Prostate gland (tissue), 2 donors: Measurements from ENCODE around the gene SLC22A4. TPM values are rescaled to one million over a fixed set of nuclear protein-coding genes. Genes with fewer than 3 reads are reported as not detected.

Experiments used
- DNase-seq: peaks from one replicate; pipeline ENCODE4 v3.0.0-alpha.2; 2019; ENCODE audit warnings: low spot score
- H3K27ac ChIP-seq, 2 donors: fragments of 200-600 bp; sonication (generic); 2 replicates each; pipeline ENCODE4 v1.5.1; 2017 to 2019
- H3K27me3 ChIP-seq: fragments of 200-600 bp; sonication (generic); replicated peaks from 2 replicates; pipeline ENCODE4 v1.5.1; 2019; ENCODE audit not compliant: insufficient read depth
- H3K36me3 ChIP-seq, 2 donors: fragments of 200-600 bp; sonication (generic); 1 replicate in 1 of 2; 2 replicates in 1 of 2; pipeline versions ENCODE4 v1.5.1 to v1.8.1; 2017 to 2019
- H3K4me1 ChIP-seq: fragments of 200-600 bp; sonication (generic); replicated peaks from 2 replicates; pipeline ENCODE4 v1.5.1; 2019
- H3K4me3 ChIP-seq, 2 donors: fragments of 200-600 bp; sonication (generic); 2 replicates each; pipeline ENCODE4 v1.5.1; 2017 to 2019
- H3K9me3 ChIP-seq: fragments of 200-600 bp; sonication (generic); 2 replicates; pipeline ENCODE4 v1.5.1; 2017
- CTCF ChIP-seq, 4 experiments: fragments of 200-600 bp in 2 of 4; fragments of 450-650 bp in 2 of 4; sonication (generic) in 2 of 4; IDR thresholded peaks; 1 replicate in 3 of 4; 2 replicates in 1 of 4; pipeline ENCODE4 v1.5.1; 2016 to 2019; ENCODE audit warnings: antibody characterized with exemption in 4 of 4, mild to moderate bottlenecking in 2 of 4, moderate library complexity in 2 of 4
- POLR2A ChIP-seq: fragments of 450-650 bp; IDR thresholded peaks from one replicate; pipeline ENCODE4 v1.6.1; 2016; ENCODE audit warnings: antibody characterized with exemption, mild to moderate bottlenecking
- POLR2AphosphoS5 ChIP-seq: sonication (generic); formaldehyde crosslinking; IDR thresholded peaks from one replicate; pipeline ENCODE4 v1.6.1; 2017; ENCODE audit warnings: antibody characterized with exemption
- WGBS: methylation state at CpG from one replicate; pipeline ENCODE4 v1.1.5; 2018; 5-methylcytosine and 5-hydroxymethylcytosine counted together
- intact Hi-C: fragments of 100-400 bp; cut with DNase I; formaldehyde crosslinking; loops from one replicate; pipeline ENCODE4 v1.14.2; 2022
- total RNA-seq, 2 donors: library from RNA; depleted of rRNA; stranded (reverse); fragments of >200 nt; gene quantifications; one replicate each; pipeline ENCODE4 v1.1.0, GENCODE V29; 2016

SLC22A4 gene
- total RNA-seq, 2 donors from 2014 or later: 5.5 to 8.2 TPM

- intact Hi-C loops: no loop called here
- Histone ChIP-seq H3K9me3 (no peaks in the 10 kb centered on the region), H3K4me1 (no peaks in the 10 kb centered on the region), H3K36me3 (no peaks in the 10 kb centered on the region), H3K27me3 (no peaks in the 10 kb centered on the region), H3K4me3 (no peak overlapping the region), H3K27ac (no peak overlapping the region)
- TF ChIP-seq CTCF (IDR thresholded peaks at IDR 0.05) (no peak), POLR2AphosphoS5 (no peak), POLR2A (no peak)
- WGBS: 89% methylated on average over 5 of the region's 5 CpGs
- no peak for DNase-seq
These were observed 18.6 kb upstream of the SLC22A4 start for GRCh38 chr5:132275367-132276220.

- Histone ChIP-seq H3K4me1 (no peaks in the 10 kb centered on the region), H3K4me3 (no peak overlapping the region), H3K36me3 (no peaks in the 10 kb centered on the region), H3K27me3 (no peaks in the 10 kb centered on the region), H3K9me3 (no peaks in the 10 kb centered on the region), H3K27ac (no peak overlapping the region)
- intact Hi-C loops: no loop called here
- 56% methylated on average over 6 of the region's 6 CpGs for WGBS
- TF ChIP-seq POLR2A: no peak
- DNase-seq: no peak
These were observed 16.9 kb upstream of the SLC22A4 start for GRCh38 chr5:132277256-132277655.

- Histone ChIP-seq H3K4me1 (no peaks in the 10 kb centered on the region), H3K36me3 (no peaks in the 10 kb centered on the region), H3K27ac (no peak overlapping the region), H3K4me3 (no peak overlapping the region), H3K9me3 (no peaks in the 10 kb centered on the region), H3K27me3 (no peaks in the 10 kb centered on the region)
- no peak for DNase-seq
- TF ChIP-seq CTCF (IDR thresholded peaks at IDR 0.05) (no peak), POLR2AphosphoS5 (no peak), POLR2A (no peak)
- WGBS: 73% methylated on average over 6 of the region's 6 CpGs
- intact Hi-C loops: no loop called here
These were observed 16.0 kb upstream of the SLC22A4 start for GRCh38 chr5:132277971-132278853.

- Histone ChIP-seq H3K4me1 (no peaks in the 10 kb centered on the region), H3K27ac (no peak overlapping the region), H3K36me3 (no peaks in the 10 kb centered on the region), H3K4me3 (no peak overlapping the region), H3K27me3 (no peaks in the 10 kb centered on the region), H3K9me3 (no peaks in the 10 kb centered on the region)
- 100% methylated on average over 3 of the region's 3 CpGs for WGBS
- intact Hi-C loops: no loop called here
- TF ChIP-seq POLR2AphosphoS5 (no peak), POLR2A (no peak), CTCF (IDR thresholded peaks at IDR 0.05) (no peak)
- no peak for DNase-seq
These were observed 14.4 kb upstream of the SLC22A4 start for GRCh38 chr5:132279801-132280200.

GRCh38 chr5:132280371-132281240, 13.6 kb upstream of the SLC22A4 start:
- no peak for DNase-seq
- intact Hi-C loops: no loop called here
- no peaks in the 10 kb centered on the region for H3K27me3 ChIP-seq
- no peaks in the 10 kb centered on the region for H3K9me3 ChIP-seq
- no peak overlapping the region for H3K27ac ChIP-seq
- WGBS: 71% methylated on average over 5 of the region's 5 CpGs
- no peak for TF ChIP-seq POLR2A
- no peak for TF ChIP-seq POLR2AphosphoS5
- no peak for TF ChIP-seq CTCF (IDR thresholded peaks at IDR 0.05)
- no peak overlapping the region for H3K4me3 ChIP-seq
- no peaks in the 10 kb centered on the region for H3K36me3 ChIP-seq
- H3K4me1 ChIP-seq: no peaks in the 10 kb centered on the region
